ENCODE results near the gene PGLYRP3. TPM values are rescaled to one million over a fixed set of nuclear protein-coding genes. Genes with fewer than 3 reads are reported as not detected.

The PGLYRP3 gene
- total and polyA plus RNA-seq, 2 of the 13 experiments (the other 11 are each of a cell fraction or from before 2014, with no cell fraction given): not detected

- no peaks in the 10 kb centered on the region for H3K36me3 ChIP-seq (replicated peaks in 1 of 2; ENCODE audit: control insufficient read depth in 1 of 2, insufficient read depth in 2 of 2, low read length in 2 of 2)
- peaks cover 6 to 41% of the 10 kb centered on the region in 2 experiments for H3K27me3 ChIP-seq (ENCODE audit: control insufficient read depth in 1 of 2, insufficient read depth in 2 of 2, low read length in 2 of 2)
- ChIA-PET POLR2A (no interaction called here), CTCF (ENCODE audit: low intra/inter-chr PET ratio, low total read pairs) (no interaction called here)
- H3K9ac ChIP-seq (ENCODE audit: insufficient read depth, low read depth, low read length): no peak overlapping the region
- BruUV-seq (replicated peaks): no TSS peak
- no peaks in the 10 kb centered on the region for H3K79me2 ChIP-seq (ENCODE audit: insufficient read depth, low read length)
- no peak overlapping the region for H3K4me2 ChIP-seq (ENCODE audit: low read depth, low read length)
- intact Hi-C loops (cut with micrococcal nuclease; ENCODE audit: unreplicated experiment) (no loop called here), in situ Hi-C loops (cut with HindIII; ENCODE audit: extremely low pct_ligation_motif_present, low pct_unique_long_range_greater_than_20kb) (no loop called here)
- no peak overlapping the region for H3K4me3 ChIP-seq (replicated peaks in 1 of 3; ENCODE audit: insufficient read depth in 1 of 3, low read depth in 2 of 3, low read length in 3 of 3)
- no peak for DNase-seq (ENCODE audit: low spot score)
- FAIRE-seq: no peak
- H3K27ac ChIP-seq (ENCODE audit: extremely low read length, insufficient read depth, low read length): no peak overlapping the region
- ATAC-seq: no peak
- H3K9me3 ChIP-seq (ENCODE audit: low read length): no peaks in the 10 kb centered on the region
- no peak overlapping the region for H2AFZ ChIP-seq (ENCODE audit: low read length)
- H4K20me1 ChIP-seq (ENCODE audit: insufficient read depth, low read length): no peaks in the 10 kb centered on the region
- WGBS (ENCODE audit: low lambda C conversion rate): 67% methylated on average over 24 of the region's 45 CpGs
- no peak for TF ChIP-seq MAFK (conservative IDR thresholded peaks at IDR 0.05 in 1 of 2, IDR thresholded peaks at IDR 0.05 in 1 of 2; ENCODE audit: low read length in 2 of 2)
- TF ChIP-seq EP300 (IDR thresholded peaks at IDR 0.05; ENCODE audit: low read depth in 2 of 2, low read length in 2 of 2): no peak
- TF ChIP-seq EP300 (CRISPR knock-in tag; IDR thresholded peaks at IDR 0.05; ENCODE audit: borderline replicate concordance): no peak
- no peak for TF ChIP-seq ZNF264 (CRISPR knock-in tag; IDR thresholded peaks at IDR 0.05)
- no peak for TF ChIP-seq HBP1 (CRISPR knock-in tag; IDR thresholded peaks at IDR 0.05; ENCODE audit: low read depth)
- TF ChIP-seq JUND (CRISPR knock-in tag; IDR thresholded peaks at IDR 0.05): no peak
- TF ChIP-seq ZNF101 (CRISPR knock-in tag; IDR thresholded peaks at IDR 0.05; ENCODE audit: borderline replicate concordance, low read depth): no peak
- TF ChIP-seq ATF4 (CRISPR knock-in tag; IDR thresholded peaks at IDR 0.05): no peak
- TF ChIP-seq ZBTB3 (CRISPR knock-in tag; IDR thresholded peaks at IDR 0.05; ENCODE audit: borderline replicate concordance, low read depth): no peak
- TF ChIP-seq ELK4 (CRISPR knock-in tag; IDR thresholded peaks at IDR 0.05; ENCODE audit: borderline replicate concordance): no peak
- TF ChIP-seq ZBTB39 (CRISPR knock-in tag; IDR thresholded peaks at IDR 0.05): no peak
- TF ChIP-seq ZNF761 (CRISPR knock-in tag; conservative IDR thresholded peaks at IDR 0.05): no peak
- no peak for TF ChIP-seq ZNF816 (CRISPR knock-in tag; IDR thresholded peaks at IDR 0.05; ENCODE audit: borderline replicate concordance)
- TF ChIP-seq EZH2 (conservative IDR thresholded peaks at IDR 0.05; ENCODE audit: low read depth, low read length): no peak
- TF ChIP-seq TFE3 (CRISPR knock-in tag; IDR thresholded peaks at IDR 0.05): no peak
- TF ChIP-seq MZF1 (CRISPR knock-in tag; IDR thresholded peaks at IDR 0.05; ENCODE audit: borderline replicate concordance): no peak
- no peak for TF ChIP-seq GPN1 (CRISPR knock-in tag; IDR thresholded peaks at IDR 0.05; ENCODE audit: borderline replicate concordance)
- no peaks in the 10 kb centered on the region for H3K4me1 ChIP-seq (ENCODE audit: insufficient read depth, low read length)
These were observed 52.0 kb downstream of the PGLYRP3 start for GRCh38 chr1:153260585-153261280.
